Panc1 (cell line): ENCODE results near the gene TEDC2. TPM values are rescaled to one million over a fixed set of nuclear protein-coding genes. Genes with fewer than 3 reads are reported as not detected.

Experiments
- ATAC-seq: fragments of 200-7000 bp; cut with Tn5 transposase; 2 replicates; pipeline ENCODE4 v1.9.1; 2020; ENCODE audit warnings: mild to moderate bottlenecking, moderate library complexity
- BruUV-seq: library from RNA; stranded (reverse); fragments of 400-500 nt; replicated peaks from 2 replicates; lab custom pipeline; 2021; lab: Mats Ljungman, UMichigan
- CTCF ChIA-PET: fragments of 300-600 bp; sonication (Branson Sonifier 250); formaldehyde crosslinking; loops from one replicate; lab custom pipeline; 2022; ENCODE audit warnings: antibody characterized with exemption; lab: Charles Lee
- POLR2A ChIA-PET: fragments of 300-600 bp; sonication (Branson Sonifier 250); formaldehyde crosslinking; loops from one replicate; lab custom pipeline; 2022; ENCODE audit warnings: antibody characterized with exemption; lab: Charles Lee
- DNase-seq: peaks from one replicate; pipeline ENCODE4 v3.0.0-alpha.2; 2010; ENCODE audit warnings: low read depth, low spot score
- H3K27ac ChIP-seq: 2 replicates; pipeline ENCODE4 v1.5.1; 2011; ENCODE audit warnings: mild to moderate bottlenecking, low read length, inconsistent platforms
- H3K27me3 ChIP-seq: fragments of 200-500 bp; sonication (Bioruptor generic); 2 replicates; pipeline ENCODE4 v1.6.0; 2014; ENCODE audit warnings: low read length, inconsistent platforms; ENCODE audit not compliant: control insufficient read depth, insufficient read depth
- H3K36me3 ChIP-seq: fragments of 200-500 bp; sonication (Bioruptor generic); 2 replicates; pipeline ENCODE4 v1.5.1; 2014; ENCODE audit warnings: inconsistent platforms, mild to moderate bottlenecking, low read length, moderate library complexity; ENCODE audit not compliant: control insufficient read depth, insufficient read depth
- H3K4me1 ChIP-seq: 2 replicates; pipeline ENCODE4 v1.5.1; 2011; ENCODE audit warnings: inconsistent platforms, mild to moderate bottlenecking, low read length, moderate library complexity; ENCODE audit not compliant: control insufficient read depth, insufficient read depth
- H3K4me3 ChIP-seq, 2 experiments: 2 replicates each; pipeline ENCODE4 v1.5.1; 2011 to 2012; ENCODE audit warnings: low read depth in 2 of 2, low read length in 2 of 2, mild to moderate bottlenecking in 2 of 2, inconsistent platforms in 1 of 2, moderate library complexity in 1 of 2
- H3K9me3 ChIP-seq: fragments of 200-500 bp; sonication (Bioruptor generic); 2 replicates; pipeline ENCODE4 v1.5.1; 2014; ENCODE audit warnings: low read depth, mild to moderate bottlenecking, inconsistent platforms, low read length, moderate library complexity; ENCODE audit not compliant: control insufficient read depth, insufficient read depth
- CTCF ChIP-seq: fragments of 450-650 bp; IDR thresholded peaks from 2 replicates; pipeline ENCODE4 v1.5.1; 2017; ENCODE audit warnings: mild to moderate bottlenecking
- POLR2AphosphoS5 ChIP-seq: IDR thresholded peaks from 2 replicates; pipeline ENCODE4 v1.6.1; 2012; ENCODE audit warnings: mild to moderate bottlenecking, low read depth, low read length, moderate library complexity
- SIN3A ChIP-seq: IDR thresholded peaks from 2 replicates; pipeline ENCODE4 v1.6.1; 2012; ENCODE audit warnings: low read depth, mild to moderate bottlenecking, low read length, moderate library complexity, borderline replicate concordance; ENCODE audit not compliant: insufficient read depth
- TCF7L2 ChIP-seq: IDR thresholded peaks from 2 replicates; pipeline ENCODE4 v1.6.1; 2011; ENCODE audit warnings: mild to moderate bottlenecking, low read depth, low read length, inconsistent platforms
- in situ Hi-C: cut with HindIII; loops from 2 replicates; pipeline ENCODE4 v1.10.0; 2016; ENCODE audit warnings: low sequenced_read_pairs, low pct_unique_long_range_greater_than_20kb
- intact Hi-C: fragments of 100-400 bp; cut with micrococcal nuclease; formaldehyde crosslinking; loops from one replicate; pipeline ENCODE4 v1.10.0; 2022; ENCODE audit not compliant: unreplicated experiment
- total RNA-seq: library from RNA; stranded (reverse); gene quantifications from one replicate; pipeline ENCODE4 v1.2.1, GENCODE V29; 2021; ENCODE audit not compliant: unreplicated experiment
- TF ChIP-seq, protein P1 (sequence below), 2 experiments: IDR thresholded peaks; 2 replicates each; pipeline ENCODE4 v1.6.1; 2011 to 2012; ENCODE audit warnings: low read depth in 2 of 2, control low read depth in 1 of 2, low read length in 1 of 2, mild to moderate bottlenecking in 1 of 2, moderate library complexity in 1 of 2; ENCODE audit not compliant: insufficient read depth in 1 of 2

The TEDC2 gene
- total RNA-seq, 1 experiment from 2014 or later: 25.0 TPM

- TF ChIP-seq TCF7L2 (no peak), CTCF (no peak), POLR2AphosphoS5 (no peak), SIN3A (no peak)
- TF ChIP-seq, protein P1, sequence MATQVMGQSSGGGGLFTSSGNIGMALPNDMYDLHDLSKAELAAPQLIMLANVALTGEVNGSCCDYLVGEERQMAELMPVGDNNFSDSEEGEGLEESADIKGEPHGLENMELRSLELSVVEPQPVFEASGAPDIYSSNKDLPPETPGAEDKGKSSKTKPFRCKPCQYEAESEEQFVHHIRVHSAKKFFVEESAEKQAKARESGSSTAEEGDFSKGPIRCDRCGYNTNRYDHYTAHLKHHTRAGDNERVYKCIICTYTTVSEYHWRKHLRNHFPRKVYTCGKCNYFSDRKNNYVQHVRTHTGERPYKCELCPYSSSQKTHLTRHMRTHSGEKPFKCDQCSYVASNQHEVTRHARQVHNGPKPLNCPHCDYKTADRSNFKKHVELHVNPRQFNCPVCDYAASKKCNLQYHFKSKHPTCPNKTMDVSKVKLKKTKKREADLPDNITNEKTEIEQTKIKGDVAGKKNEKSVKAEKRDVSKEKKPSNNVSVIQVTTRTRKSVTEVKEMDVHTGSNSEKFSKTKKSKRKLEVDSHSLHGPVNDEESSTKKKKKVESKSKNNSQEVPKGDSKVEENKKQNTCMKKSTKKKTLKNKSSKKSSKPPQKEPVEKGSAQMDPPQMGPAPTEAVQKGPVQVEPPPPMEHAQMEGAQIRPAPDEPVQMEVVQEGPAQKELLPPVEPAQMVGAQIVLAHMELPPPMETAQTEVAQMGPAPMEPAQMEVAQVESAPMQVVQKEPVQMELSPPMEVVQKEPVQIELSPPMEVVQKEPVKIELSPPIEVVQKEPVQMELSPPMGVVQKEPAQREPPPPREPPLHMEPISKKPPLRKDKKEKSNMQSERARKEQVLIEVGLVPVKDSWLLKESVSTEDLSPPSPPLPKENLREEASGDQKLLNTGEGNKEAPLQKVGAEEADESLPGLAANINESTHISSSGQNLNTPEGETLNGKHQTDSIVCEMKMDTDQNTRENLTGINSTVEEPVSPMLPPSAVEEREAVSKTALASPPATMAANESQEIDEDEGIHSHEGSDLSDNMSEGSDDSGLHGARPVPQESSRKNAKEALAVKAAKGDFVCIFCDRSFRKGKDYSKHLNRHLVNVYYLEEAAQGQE (IDR thresholded peaks at IDR 0.05; ENCODE audit: insufficient read depth in 1 of 2, low read depth in 2 of 2, low read length in 1 of 2): no peak
- Histone ChIP-seq H3K27ac (no peak overlapping the region), H3K27me3 (no peaks in the 10 kb centered on the region), H3K9me3 (no peaks in the 10 kb centered on the region), H3K4me1 (no peaks in the 10 kb centered on the region), H3K4me3 (no peak overlapping the region), H3K36me3 (peaks cover 6% of the 10 kb centered on the region)
- intact Hi-C loops: no loop called here
- DNase-seq (no peak), ATAC-seq (no peak; the same call in 1 of the 2 replicates)
- no TSS peak for BruUV-seq
- CTCF ChIA-PET: interaction anchor here (0.7 kb wide), 1 partner anchor 23 kb away, joined by 13 read pairs; no protein-coding TSS in a partner anchor
- in situ Hi-C loops: no loop called here
- POLR2A ChIA-PET: no interaction called here
Observed at GRCh38 chr16:2451851-2452320, 8.0 kb upstream of the TEDC2 start.

GRCh38 chr16:2452650-2453049, 7.3 kb upstream of the TEDC2 start:
- H3K9me3 ChIP-seq: no peaks in the 10 kb centered on the region
- no peaks in the 10 kb centered on the region for H3K4me1 ChIP-seq
- DNase-seq: no peak
- TF ChIP-seq POLR2AphosphoS5 (no peak), TCF7L2 (no peak), CTCF (no peak), SIN3A (no peak)
- TF ChIP-seq, protein P1 (IDR thresholded peaks at IDR 0.05; ENCODE audit: insufficient read depth in 1 of 2, low read depth in 2 of 2, low read length in 1 of 2): no peak
- no peak for ATAC-seq
- H3K36me3 ChIP-seq: peaks cover 6% of the 10 kb centered on the region
- intact Hi-C loops (no loop called here), in situ Hi-C loops (no loop called here)
- H3K27ac ChIP-seq: no peak overlapping the region
- H3K4me3 ChIP-seq: no peak overlapping the region
- POLR2A ChIA-PET: no interaction called here
- BruUV-seq: no TSS peak
- CTCF ChIA-PET: no interaction called here
- no peaks in the 10 kb centered on the region for H3K27me3 ChIP-seq
